Measurements from ENCODE around the gene VWA8. TPM values are rescaled to one million over a fixed set of nuclear protein-coding genes. Genes with fewer than 3 reads are reported as not detected.

Gene VWA8
- polyA plus RNA-seq, 1 donor: 11.6 TPM

DNA sequence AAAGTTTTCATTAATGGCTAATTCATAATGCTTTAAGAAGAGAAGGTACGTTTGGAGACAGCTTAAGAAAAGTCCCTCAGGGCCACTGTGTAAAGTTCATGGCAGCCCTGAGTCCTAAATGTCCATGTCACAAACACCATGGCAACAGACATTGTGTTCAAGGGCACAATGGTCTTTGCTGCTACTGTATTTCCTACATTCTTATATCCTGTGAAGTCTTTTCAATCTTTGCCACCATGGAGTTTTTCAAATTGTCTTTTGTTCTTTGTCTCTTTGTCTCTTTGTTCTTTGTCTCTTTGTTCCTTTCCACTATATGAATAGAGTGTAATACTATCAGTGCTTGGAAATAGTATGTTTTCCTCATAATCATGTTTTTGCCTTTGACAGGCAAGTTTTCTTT is 178.8 kb downstream of the VWA8 start:
- no peak overlapping the region for H3K4me3 ChIP-seq (ENCODE audit: low read length)
- no peak for DNase-seq
- H3K9me3 ChIP-seq (ENCODE audit: control insufficient read depth, low read depth, low read length): no peaks in the 10 kb centered on the region
- H3K27me3 ChIP-seq (ENCODE audit: control insufficient read depth, insufficient read depth, low read length): no peaks in the 10 kb centered on the region
- H3K4me1 ChIP-seq (ENCODE audit: control insufficient read depth, insufficient read depth, low read length): no peaks in the 10 kb centered on the region
- no CpG with 5 or more reads among the region's 1 CpG for WGBS (ENCODE audit: insufficient coverage, low lambda C conversion rate)
- peaks cover 2% of the 10 kb centered on the region for H3K36me3 ChIP-seq (ENCODE audit: control insufficient read depth, insufficient read depth, low read length)
- no peak overlapping the region for H3K27ac ChIP-seq (ENCODE audit: low read length)

DNA sequence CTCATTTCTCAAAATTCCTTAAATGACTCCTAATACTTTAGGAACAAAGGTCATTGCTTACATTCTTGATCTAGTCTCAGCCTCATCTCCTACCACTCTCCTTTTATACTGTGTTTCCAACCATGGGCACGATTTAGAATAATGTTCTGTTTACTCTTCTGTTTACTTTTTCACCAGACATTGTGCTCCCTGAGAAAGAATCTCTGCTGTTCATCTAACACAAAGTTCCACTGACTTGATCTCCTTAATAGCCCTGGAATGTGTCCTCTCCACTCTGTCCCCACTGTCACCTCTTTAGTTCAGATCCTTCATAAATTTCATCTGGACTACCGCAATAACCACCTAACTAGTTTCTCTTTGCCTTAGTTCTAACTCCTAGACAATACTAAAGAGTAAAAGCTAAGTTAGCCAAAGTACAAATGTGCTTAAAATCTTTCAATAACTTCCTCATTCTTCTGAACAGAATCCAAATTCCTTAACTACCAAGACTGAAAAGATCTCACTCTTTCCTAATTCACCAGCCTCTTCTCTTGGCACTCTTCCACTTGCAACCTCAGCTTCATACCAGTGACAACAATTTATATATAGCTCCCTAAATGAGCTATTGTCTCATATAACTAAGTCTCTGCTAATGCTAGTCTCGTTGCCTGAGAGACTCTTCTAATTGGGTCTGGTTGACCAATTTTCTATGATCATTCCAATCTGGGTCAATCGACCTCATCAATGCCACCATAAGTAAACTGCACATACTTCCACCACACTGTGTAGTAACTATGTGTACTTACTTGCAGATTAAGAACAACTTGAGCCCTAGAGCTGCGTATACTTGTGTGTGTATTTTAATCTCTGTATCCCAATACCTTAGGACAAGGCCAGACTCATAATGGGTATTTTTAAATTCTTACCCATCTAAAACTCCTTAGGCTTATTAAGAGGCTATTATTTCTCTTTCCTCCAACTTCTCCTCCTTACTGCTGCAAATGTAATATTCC is 179.9 kb downstream of the VWA8 start:
- no peak for DNase-seq
- no peak overlapping the region for H3K27ac ChIP-seq (ENCODE audit: low read length)
- H3K36me3 ChIP-seq (ENCODE audit: control insufficient read depth, insufficient read depth, low read length): peaks cover 5% of the 10 kb centered on the region
- H3K27me3 ChIP-seq (ENCODE audit: control insufficient read depth, insufficient read depth, low read length): no peaks in the 10 kb centered on the region
- WGBS (ENCODE audit: insufficient coverage, low lambda C conversion rate): 20% methylated on average over 1 of the region's 5 CpGs
- no peaks in the 10 kb centered on the region for H3K9me3 ChIP-seq (ENCODE audit: control insufficient read depth, low read depth, low read length)
- no peaks in the 10 kb centered on the region for H3K4me1 ChIP-seq (ENCODE audit: control insufficient read depth, insufficient read depth, low read length)
- H3K4me3 ChIP-seq (ENCODE audit: low read length): no peak overlapping the region

DNA sequence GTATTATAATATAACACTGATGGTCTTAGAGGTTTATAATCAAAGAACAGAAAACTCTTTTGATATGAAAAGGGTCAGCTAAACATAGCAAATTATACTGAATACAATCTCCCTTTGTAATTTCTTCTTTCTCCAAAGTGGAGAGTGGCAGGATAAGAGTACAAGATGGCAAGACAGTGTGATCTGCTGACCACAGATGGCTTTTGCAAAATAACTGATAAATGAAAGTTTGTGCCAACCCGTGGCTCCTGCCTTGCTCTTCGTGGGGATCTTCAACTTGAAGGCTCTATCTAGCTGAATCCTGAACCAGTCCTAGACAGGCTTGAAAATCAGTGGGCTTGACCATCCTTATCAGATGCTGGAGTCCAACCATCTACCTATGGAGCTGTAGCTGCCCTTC is 185.7 kb downstream of the VWA8 start:
- Histone ChIP-seq H3K36me3 (ENCODE audit: control insufficient read depth, insufficient read depth, low read length) (peaks cover 8% of the 10 kb centered on the region), H3K27ac (ENCODE audit: low read length) (no peak overlapping the region), H3K4me3 (ENCODE audit: low read length) (no peak overlapping the region), H3K9me3 (ENCODE audit: control insufficient read depth, low read depth, low read length) (no peaks in the 10 kb centered on the region), H3K27me3 (ENCODE audit: control insufficient read depth, insufficient read depth, low read length) (no peaks in the 10 kb centered on the region), H3K4me1 (ENCODE audit: control insufficient read depth, insufficient read depth, low read length) (no peaks in the 10 kb centered on the region)
- no peak for DNase-seq
- WGBS (ENCODE audit: insufficient coverage, low lambda C conversion rate): no CpG with 5 or more reads among the region's 2 CpGs

DNA sequence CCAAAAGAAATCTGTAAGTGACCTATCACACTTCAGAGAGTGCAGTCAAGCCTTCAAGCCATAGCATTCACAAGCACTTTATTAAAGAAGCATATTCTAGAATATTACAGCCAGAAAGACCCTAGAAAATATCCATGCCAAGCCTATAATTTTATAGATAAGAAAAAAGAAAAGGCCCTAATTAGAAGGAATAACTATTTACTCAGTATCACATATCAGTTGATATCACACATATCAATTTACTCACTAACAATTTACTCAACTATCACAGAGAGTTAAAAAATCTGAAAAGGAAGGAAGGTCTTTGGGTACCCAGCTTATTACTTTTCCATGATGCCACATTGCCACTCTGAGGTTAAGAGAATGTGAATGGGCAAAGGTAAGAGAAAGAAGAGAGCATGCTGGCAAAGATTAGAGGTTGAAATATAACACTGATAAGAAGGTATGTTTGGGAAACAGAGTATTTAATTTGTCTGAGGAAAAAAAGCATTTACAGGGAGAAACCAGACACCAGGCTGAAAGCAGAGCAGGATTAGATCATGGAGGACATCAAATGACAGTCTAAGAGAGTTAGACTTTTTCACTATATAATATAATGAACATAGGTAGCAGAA is 186.2 kb downstream of the VWA8 start:
- Histone ChIP-seq H3K4me3 (ENCODE audit: low read length) (no peak overlapping the region), H3K9me3 (ENCODE audit: control insufficient read depth, low read depth, low read length) (no peaks in the 10 kb centered on the region), H3K4me1 (ENCODE audit: control insufficient read depth, insufficient read depth, low read length) (no peaks in the 10 kb centered on the region), H3K27me3 (ENCODE audit: control insufficient read depth, insufficient read depth, low read length) (no peaks in the 10 kb centered on the region), H3K36me3 (ENCODE audit: control insufficient read depth, insufficient read depth, low read length) (peaks cover 8% of the 10 kb centered on the region), H3K27ac (ENCODE audit: low read length) (no peak overlapping the region)
- DNase-seq: no peak

DNA sequence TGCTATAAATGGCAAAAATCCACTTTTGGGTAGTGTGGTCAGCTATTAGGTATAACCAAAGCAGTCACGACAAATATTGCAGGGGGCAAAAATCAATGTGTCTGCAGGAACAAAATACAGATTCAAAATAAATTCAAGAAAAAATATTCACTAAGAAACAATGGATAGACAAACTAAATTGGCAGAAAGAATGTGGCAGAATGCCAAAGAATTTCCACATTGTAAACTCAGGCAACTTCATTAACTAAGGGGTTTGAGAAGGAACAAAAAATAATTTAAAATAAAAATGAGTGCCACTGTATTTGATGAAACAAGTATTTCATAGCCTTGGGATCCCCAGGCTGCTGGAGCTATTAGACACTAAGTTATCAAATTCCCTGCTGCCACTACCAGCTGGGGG is 193.1 kb downstream of the VWA8 start:
- H3K36me3 ChIP-seq (ENCODE audit: control insufficient read depth, insufficient read depth, low read length): peaks cover 4% of the 10 kb centered on the region
- H3K27me3 ChIP-seq (ENCODE audit: control insufficient read depth, insufficient read depth, low read length): no peaks in the 10 kb centered on the region
- DNase-seq: no peak
- H3K4me3 ChIP-seq (ENCODE audit: low read length): no peak overlapping the region
- no peaks in the 10 kb centered on the region for H3K4me1 ChIP-seq (ENCODE audit: control insufficient read depth, insufficient read depth, low read length)
- no peak overlapping the region for H3K27ac ChIP-seq (ENCODE audit: low read length)
- H3K9me3 ChIP-seq (ENCODE audit: control insufficient read depth, low read depth, low read length): no peaks in the 10 kb centered on the region
- 100% methylated on average over 1 of the region's 1 CpG for WGBS (ENCODE audit: insufficient coverage, low lambda C conversion rate)

DNA sequence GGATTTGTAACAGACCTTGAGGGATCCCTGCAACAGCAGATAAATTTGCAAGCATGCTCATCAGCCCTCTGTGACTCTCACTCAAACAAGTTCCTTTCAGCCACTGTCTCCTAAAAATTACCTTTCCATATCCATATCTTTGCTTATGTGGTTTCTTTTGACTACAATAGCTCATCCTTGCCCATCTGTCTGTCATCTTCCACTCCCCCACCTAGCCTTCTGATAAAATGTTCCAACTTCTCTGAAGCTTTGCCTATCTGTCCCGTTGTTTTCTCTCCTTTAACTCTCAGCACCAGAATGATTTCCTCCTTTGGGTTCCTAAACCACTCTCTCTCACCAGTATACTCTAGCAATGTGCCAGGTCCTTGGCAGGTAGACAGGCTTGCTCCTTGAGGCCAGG is 194.5 kb downstream of the VWA8 start:
- no peaks in the 10 kb centered on the region for H3K27me3 ChIP-seq (ENCODE audit: control insufficient read depth, insufficient read depth, low read length)
- no peak overlapping the region for H3K27ac ChIP-seq (ENCODE audit: low read length)
- no peak for DNase-seq
- H3K4me1 ChIP-seq (ENCODE audit: control insufficient read depth, insufficient read depth, low read length): no peaks in the 10 kb centered on the region
- 71% methylated on average over 1 of the region's 1 CpG for WGBS (ENCODE audit: insufficient coverage, low lambda C conversion rate)
- H3K36me3 ChIP-seq (ENCODE audit: control insufficient read depth, insufficient read depth, low read length): peaks cover 4% of the 10 kb centered on the region
- no peak overlapping the region for H3K4me3 ChIP-seq (ENCODE audit: low read length)
- no peaks in the 10 kb centered on the region for H3K9me3 ChIP-seq (ENCODE audit: control insufficient read depth, low read depth, low read length)

DNA sequence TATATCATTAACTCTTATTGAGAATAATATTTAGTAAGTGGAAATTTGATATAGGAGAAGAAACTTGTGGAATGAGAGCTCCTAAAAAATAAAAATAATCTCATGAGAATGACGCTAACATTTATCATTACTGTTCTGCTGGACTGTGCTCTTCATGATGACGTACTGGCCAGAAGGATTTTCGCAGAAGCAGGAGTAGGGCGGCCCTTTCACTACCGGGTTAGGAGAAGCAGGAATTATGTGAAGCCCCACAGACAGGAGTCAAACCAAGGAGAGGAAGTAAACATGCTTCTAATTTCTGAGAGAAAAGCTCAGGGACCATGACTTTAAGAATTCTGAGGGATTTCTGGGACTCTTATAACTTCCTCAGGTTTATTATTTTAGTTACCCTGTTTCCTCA is 195.1 kb downstream of the VWA8 start:
- no peak overlapping the region for H3K27ac ChIP-seq (ENCODE audit: low read length)
- no peak overlapping the region for H3K4me3 ChIP-seq (ENCODE audit: low read length)
- H3K9me3 ChIP-seq (ENCODE audit: control insufficient read depth, low read depth, low read length): no peaks in the 10 kb centered on the region
- DNase-seq: no peak
- H3K4me1 ChIP-seq (ENCODE audit: control insufficient read depth, insufficient read depth, low read length): no peaks in the 10 kb centered on the region
- no CpG with 5 or more reads among the region's 5 CpGs for WGBS (ENCODE audit: insufficient coverage, low lambda C conversion rate)
- H3K27me3 ChIP-seq (ENCODE audit: control insufficient read depth, insufficient read depth, low read length): no peaks in the 10 kb centered on the region
- H3K36me3 ChIP-seq (ENCODE audit: control insufficient read depth, insufficient read depth, low read length): peaks cover 4% of the 10 kb centered on the region

DNA sequence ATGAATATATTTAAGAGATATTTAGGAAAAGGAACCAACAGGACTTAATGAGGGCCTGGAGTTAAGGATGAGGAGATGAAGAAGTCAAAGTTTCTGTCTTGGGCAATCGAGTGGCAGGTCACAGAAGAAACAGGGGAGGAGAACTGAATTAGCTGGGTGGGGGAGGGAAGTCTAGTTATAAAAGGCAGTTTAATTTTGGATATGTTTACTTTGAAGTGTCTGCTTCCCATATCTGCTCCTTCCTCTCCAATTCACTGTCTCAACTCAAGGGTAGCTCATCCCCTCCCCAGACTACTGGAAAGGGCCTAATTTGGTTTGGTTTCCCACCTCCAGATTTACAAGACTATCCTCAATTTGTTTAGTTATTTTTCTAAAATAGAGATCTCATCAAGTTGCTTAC is 195.9 kb downstream of the VWA8 start:
- H3K4me1 ChIP-seq (ENCODE audit: control insufficient read depth, insufficient read depth, low read length): no peaks in the 10 kb centered on the region
- no peaks in the 10 kb centered on the region for H3K27me3 ChIP-seq (ENCODE audit: control insufficient read depth, insufficient read depth, low read length)
- H3K36me3 ChIP-seq (ENCODE audit: control insufficient read depth, insufficient read depth, low read length): peaks cover 4% of the 10 kb centered on the region
- DNase-seq: no peak
- H3K27ac ChIP-seq (ENCODE audit: low read length): no peak overlapping the region
- WGBS (ENCODE audit: insufficient coverage, low lambda C conversion rate): no CpG with 5 or more reads among the region's 1 CpG
- H3K4me3 ChIP-seq (ENCODE audit: low read length): no peak overlapping the region
- no peaks in the 10 kb centered on the region for H3K9me3 ChIP-seq (ENCODE audit: control insufficient read depth, low read depth, low read length)

DNA sequence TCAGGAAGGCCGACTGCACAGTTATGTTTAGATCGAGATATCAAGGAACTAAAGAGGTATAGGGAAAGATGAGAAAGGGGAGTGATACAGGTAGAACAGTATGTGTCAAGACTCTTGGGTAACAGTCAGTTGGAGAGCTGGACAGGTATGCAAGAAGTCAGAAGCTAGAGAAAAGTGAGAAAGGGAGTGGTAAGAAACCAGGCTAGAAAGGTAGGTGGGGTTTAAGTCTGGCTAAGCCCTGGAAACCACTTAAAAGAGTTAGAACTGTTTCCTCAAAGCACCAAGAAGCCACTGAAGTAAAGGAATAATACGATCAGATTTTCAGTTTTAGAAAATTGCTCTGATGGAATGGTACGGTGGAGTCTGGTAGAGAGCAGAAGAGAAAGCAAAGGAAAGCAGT is 196.4 kb downstream of the VWA8 start:
- Histone ChIP-seq H3K9me3 (ENCODE audit: control insufficient read depth, low read depth, low read length) (no peaks in the 10 kb centered on the region), H3K4me1 (ENCODE audit: control insufficient read depth, insufficient read depth, low read length) (no peaks in the 10 kb centered on the region), H3K27ac (ENCODE audit: low read length) (no peak overlapping the region), H3K27me3 (ENCODE audit: control insufficient read depth, insufficient read depth, low read length) (no peaks in the 10 kb centered on the region), H3K4me3 (ENCODE audit: low read length) (no peak overlapping the region), H3K36me3 (ENCODE audit: control insufficient read depth, insufficient read depth, low read length) (peaks cover 4% of the 10 kb centered on the region)
- no peak for DNase-seq
- 100% methylated on average over 1 of the region's 4 CpGs for WGBS (ENCODE audit: insufficient coverage, low lambda C conversion rate)

DNA sequence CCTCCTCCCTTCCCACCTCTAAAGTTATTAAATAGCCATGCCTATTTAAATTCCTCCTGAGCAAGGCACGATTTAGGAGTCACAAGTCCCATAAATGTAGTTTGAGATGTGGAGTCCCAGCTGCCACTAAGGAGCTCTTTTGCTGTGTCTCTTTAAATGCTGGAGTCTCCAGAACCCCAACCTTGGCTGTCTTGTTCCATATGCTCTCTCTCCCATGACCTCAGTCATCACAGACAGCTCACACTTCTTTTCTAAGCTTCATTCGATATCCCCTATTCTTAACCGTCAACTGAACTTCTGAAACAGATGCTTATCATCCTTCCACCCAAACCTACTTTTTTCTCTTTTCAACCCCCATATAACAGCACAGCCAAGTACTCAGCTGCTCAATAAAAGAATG is 197.1 kb downstream of the VWA8 start:
- WGBS (ENCODE audit: insufficient coverage, low lambda C conversion rate): 83% methylated on average over 2 of the region's 3 CpGs
- Histone ChIP-seq H3K27ac (ENCODE audit: low read length) (no peak overlapping the region), H3K36me3 (ENCODE audit: control insufficient read depth, insufficient read depth, low read length) (peaks cover under 1% of the 10 kb centered on the region), H3K9me3 (ENCODE audit: control insufficient read depth, low read depth, low read length) (no peaks in the 10 kb centered on the region), H3K27me3 (ENCODE audit: control insufficient read depth, insufficient read depth, low read length) (no peaks in the 10 kb centered on the region), H3K4me3 (ENCODE audit: low read length) (no peak overlapping the region), H3K4me1 (ENCODE audit: control insufficient read depth, insufficient read depth, low read length) (no peaks in the 10 kb centered on the region)
- DNase-seq: no peak
